Effector memory CD8-positive, alpha-beta T cell (primary cell): Measurements from ENCODE around the gene DNAJB2.

Experiments used
- ATAC-seq: fragments of 150-1000 bp; cut with Tn5 transposase; replicated peaks from 2 replicates; pipeline ENCODE4 v1.10.0; 2021; ENCODE audit warnings: mild to moderate bottlenecking, moderate library complexity
- DNase-seq, 3 experiments: peaks; one replicate each; pipeline ENCODE4 v3.0.0; 2021
- H3K27ac Mint-ChIP-seq, 2 donors: one replicate each; pipeline ENCODE4 v1.8.0; 2022; ENCODE audit warnings: mild to moderate bottlenecking in 2 of 2, mixed read lengths in 2 of 2, moderate library complexity in 2 of 2
- H3K27me3 Mint-ChIP-seq, 2 donors: one replicate each; pipeline ENCODE4 v1.8.0; 2022; ENCODE audit warnings: mixed read lengths in 2 of 2
- H3K36me3 Mint-ChIP-seq: one replicate; pipeline ENCODE4 v1.8.0; 2022; ENCODE audit warnings: mild to moderate bottlenecking, moderate library complexity, mixed read lengths; ENCODE audit not compliant: insufficient read depth
- H3K4me1 Mint-ChIP-seq, 2 donors: one replicate each; pipeline ENCODE4 v1.8.0; 2022; ENCODE audit warnings: low read depth in 2 of 2, mixed read lengths in 2 of 2
- H3K4me3 Mint-ChIP-seq, 2 donors: one replicate each; pipeline ENCODE4 v1.8.0; 2022; ENCODE audit warnings: mild to moderate bottlenecking in 2 of 2, mixed read lengths in 2 of 2, moderate library complexity in 2 of 2
- H3K9me3 Mint-ChIP-seq, 2 donors: one replicate each; pipeline ENCODE4 v1.8.0; 2022; ENCODE audit warnings: mixed read lengths in 2 of 2
- total RNA-seq, 9 experiments: gene quantifications; one replicate each; lab custom pipeline; 2026; lab: John Stamatoyannopoulos, UW

DNAJB2 gene
- total RNA-seq, result 37.4 to 123 (median 75.4) reads per million in 9 experiments

DNA sequence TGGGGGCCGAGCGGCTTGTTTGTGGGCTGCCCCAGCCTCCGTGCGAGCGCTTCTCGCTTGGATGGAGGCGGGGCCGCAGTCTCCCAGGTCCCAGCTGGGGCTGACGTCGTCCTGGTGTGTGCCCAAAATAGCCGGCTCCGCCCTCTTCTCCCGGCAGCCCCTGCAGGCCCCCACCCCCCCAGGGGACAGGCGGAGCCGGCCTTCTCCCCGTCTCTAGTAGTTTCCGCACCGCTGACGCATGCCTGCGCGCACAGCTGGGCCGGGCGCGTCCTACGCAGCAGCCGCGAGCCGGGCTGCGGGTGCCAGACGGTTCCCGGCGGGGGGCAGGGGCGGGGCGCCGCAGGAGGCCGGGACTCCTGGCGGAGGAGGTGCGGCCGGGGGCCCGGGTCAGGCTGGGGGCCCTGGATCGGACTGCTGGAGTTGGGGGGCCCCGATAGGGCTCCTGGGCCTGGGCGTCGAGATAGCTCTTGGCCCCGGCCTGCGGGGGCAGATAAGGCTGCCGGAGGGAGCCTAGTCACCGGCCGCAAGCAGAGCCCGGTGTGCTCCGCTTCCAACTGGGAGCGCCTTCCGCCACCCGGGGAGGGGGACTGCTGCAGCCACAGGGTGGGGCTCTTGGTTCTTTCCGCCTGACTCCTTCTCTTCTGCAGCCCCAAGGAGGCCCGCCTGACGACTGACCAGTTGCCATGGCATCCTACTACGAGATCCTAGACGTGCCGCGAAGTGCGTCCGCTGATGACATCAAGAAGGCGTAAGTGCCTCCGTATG is at the start of gene DNAJB2:
DNAJB2 (plus strand) TSS at position 216 of the 765 bp plus-strand sequence; CDS start at position 684, 468 bp downstream.
- ATAC-seq (peak; percentile 77), DNase-seq (peak; percentile 98 to 99 (median 99))
- peak within 1 kb of the TSS; percentile 83 to 84 for H3K4me3 Mint-ChIP-seq
- peaks cover 28 to 37% of the 10 kb centered on the region in 2 donors for H3K4me1 Mint-ChIP-seq
- H3K27me3 Mint-ChIP-seq, result no peaks in the 10 kb centered on the region
- peak within 1 kb of the TSS; percentile 98 to 99 for H3K27ac Mint-ChIP-seq
- H3K9me3 Mint-ChIP-seq, result no peaks in the 10 kb centered on the region
- H3K36me3 Mint-ChIP-seq, result peaks cover 62% of the 10 kb centered on the region

DNA sequence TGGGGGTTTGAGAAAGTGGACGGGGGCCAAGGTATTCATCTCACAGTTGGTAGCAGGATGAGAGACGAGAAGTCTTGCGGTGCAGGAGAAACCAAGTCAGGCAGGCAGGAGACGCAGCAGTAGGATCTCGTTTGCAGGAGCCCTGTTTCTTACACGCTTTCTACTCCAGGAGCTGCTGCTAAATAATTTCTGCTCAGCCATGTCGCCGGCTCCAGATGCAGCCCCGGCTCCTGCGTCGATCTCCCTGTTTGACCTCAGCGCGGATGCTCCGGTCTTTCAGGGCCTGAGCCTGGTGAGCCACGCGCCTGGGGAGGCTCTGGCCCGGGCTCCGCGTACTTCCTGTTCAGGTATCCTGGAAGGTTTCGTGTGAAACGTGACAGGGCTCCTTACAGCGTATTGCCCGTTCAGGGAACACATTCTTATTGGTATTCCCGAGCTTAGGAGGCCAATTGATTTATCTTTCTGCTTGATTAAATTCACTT is 49.1 kb upstream of the DNAJB2 start:
- Mint-ChIP-seq H3K4me3 (peak overlapping the region; percentile 98 to 99), H3K27ac (peak overlapping the region; percentile 96 to 97), H3K9me3 (no peaks in the 10 kb centered on the region), H3K36me3 (peaks cover 41% of the 10 kb centered on the region), H3K27me3 (no peaks in the 10 kb centered on the region), H3K4me1 (peaks cover 42 to 49% of the 10 kb centered on the region in 2 donors)
- DNase-seq (no peak), ATAC-seq (peak; percentile 5)

DNA sequence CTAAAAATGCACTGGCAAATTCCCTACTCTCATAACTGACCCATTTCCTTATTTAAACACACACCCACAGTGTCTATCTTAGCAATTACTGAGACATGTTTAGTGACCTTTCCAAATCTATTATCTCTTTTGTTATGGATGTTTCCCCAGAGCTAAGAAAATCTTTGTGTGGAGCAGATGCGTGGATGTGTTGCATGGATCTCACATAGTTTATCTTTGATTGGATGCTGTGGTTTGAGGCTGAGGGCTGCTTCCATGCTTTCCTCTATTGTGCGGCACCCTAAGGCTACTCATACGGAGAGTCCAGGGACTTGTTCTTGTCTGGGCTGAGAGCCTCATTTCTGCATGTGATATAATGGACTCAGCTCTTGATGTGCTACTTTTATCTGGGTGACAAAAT is 44.8 kb upstream of the DNAJB2 start:
- Mint-ChIP-seq H3K27ac (peak overlapping the region in 1 of 2 donors; percentile 70), H3K36me3 (peaks cover 44% of the 10 kb centered on the region), H3K4me3 (no peak overlapping the region), H3K27me3 (no peaks in the 10 kb centered on the region), H3K9me3 (no peaks in the 10 kb centered on the region), H3K4me1 (peaks cover 22 to 31% of the 10 kb centered on the region in 2 donors)
- DNase-seq (no peak), ATAC-seq (no peak)

DNA sequence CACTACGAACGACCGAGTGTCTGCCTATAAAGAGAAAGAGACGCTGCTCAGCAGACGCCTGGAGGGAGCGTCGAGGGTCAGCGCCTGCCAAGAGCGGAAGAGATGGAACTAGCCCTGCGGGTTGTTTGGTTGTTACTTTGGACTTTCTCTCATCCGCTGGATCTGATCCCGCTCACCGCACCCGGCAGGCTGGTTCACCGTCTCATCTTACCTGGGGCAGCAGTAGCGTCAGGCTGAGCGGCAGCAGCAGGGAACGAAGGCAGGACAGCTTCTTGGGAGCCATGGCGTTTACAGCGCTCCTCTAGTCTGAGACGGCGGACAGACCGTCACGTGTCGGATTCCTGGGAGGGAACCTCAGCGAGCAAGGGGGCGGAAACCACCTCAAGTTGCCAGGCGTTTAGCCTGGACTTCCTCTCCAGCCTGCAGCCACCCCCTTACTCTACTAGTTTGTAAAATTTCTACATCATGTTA is 35.8 kb upstream of the DNAJB2 start:
- Mint-ChIP-seq H3K27me3 (no peaks in the 10 kb centered on the region), H3K27ac (no peak overlapping the region), H3K4me1 (peaks cover 27 to 36% of the 10 kb centered on the region in 2 donors), H3K9me3 (no peaks in the 10 kb centered on the region), H3K4me3 (no peak overlapping the region), H3K36me3 (peaks cover 29% of the 10 kb centered on the region)
- no peak for DNase-seq
- ATAC-seq, result no peak

DNA sequence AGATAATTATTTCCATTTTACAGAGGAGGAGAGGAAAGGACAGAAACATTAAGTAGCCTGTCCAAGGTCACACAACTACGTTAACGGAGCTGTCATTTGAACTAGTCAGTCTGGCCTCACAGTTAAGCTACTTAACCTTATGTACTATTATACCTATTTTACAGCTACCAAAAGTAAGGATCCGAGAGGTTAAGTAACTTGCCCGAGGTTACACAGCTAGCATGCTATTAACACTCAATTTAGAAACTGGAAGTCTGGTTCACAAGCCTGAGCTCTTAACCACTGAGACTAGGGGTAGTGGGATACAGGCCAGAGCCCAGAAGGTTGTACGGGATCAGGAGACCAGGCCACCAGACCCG is 34.4 kb upstream of the DNAJB2 start:
- H3K27me3 Mint-ChIP-seq, result no peaks in the 10 kb centered on the region
- H3K27ac Mint-ChIP-seq, result peak overlapping the region; percentile 87 to 97
- H3K4me1 Mint-ChIP-seq, result peaks cover 42 to 49% of the 10 kb centered on the region in 2 donors
- H3K9me3 Mint-ChIP-seq, result no peaks in the 10 kb centered on the region
- peak overlapping the region; percentile 73 to 82 for H3K4me3 Mint-ChIP-seq
- H3K36me3 Mint-ChIP-seq, result peaks cover 40% of the 10 kb centered on the region
- no peak for DNase-seq
- ATAC-seq, result no peak

GRCh38 chr2:219245148-219245898 is 33.8 kb upstream of the DNAJB2 start, which contains the start of the genes GLB1L and STK16:
Gene GLB1L (minus strand): TSS chr2:219245444. CDS start chr2:219243573, 1,871 bp downstream.
Gene STK16 (plus strand): TSS chr2:219245479. CDS start chr2:219246000, 521 bp downstream.
- Mint-ChIP-seq H3K4me1 (peaks cover 47 to 54% of the 10 kb centered on the region in 2 donors), H3K27ac (peak within 1 kb of the TSS; percentile 87 to 97), H3K36me3 (peaks cover 45% of the 10 kb centered on the region), H3K27me3 (no peaks in the 10 kb centered on the region), H3K9me3 (no peaks in the 10 kb centered on the region), H3K4me3 (peak within 1 kb of the TSS; percentile 73 to 82)
- DNase-seq (peak; percentile 85 to 87 (median 86)), ATAC-seq (peak; percentile 62)

DNA sequence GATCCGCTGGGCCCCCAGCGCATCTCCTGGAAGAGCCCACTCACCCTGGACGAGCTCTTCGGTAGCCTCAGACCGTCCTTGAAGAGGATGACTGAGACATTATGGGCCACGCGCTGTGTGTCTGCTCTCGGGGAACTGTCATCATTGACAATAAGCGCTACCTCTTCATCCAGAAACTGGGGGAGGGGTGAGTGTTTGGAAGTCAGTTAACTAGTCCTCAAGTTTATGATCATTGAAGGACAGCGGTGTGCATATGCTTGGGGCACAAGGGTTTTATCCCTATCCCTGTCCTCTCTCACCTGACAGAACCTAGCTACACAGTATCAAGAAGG is 33.3 kb upstream of the DNAJB2 start:
- H3K36me3 Mint-ChIP-seq, result peaks cover 51% of the 10 kb centered on the region
- H3K27ac Mint-ChIP-seq, result peak overlapping the region; percentile 87 to 97
- DNase-seq (no peak), ATAC-seq (no peak)
- peaks cover 52 to 60% of the 10 kb centered on the region in 2 donors for H3K4me1 Mint-ChIP-seq
- peak overlapping the region; percentile 73 to 82 for H3K4me3 Mint-ChIP-seq
- H3K27me3 Mint-ChIP-seq, result no peaks in the 10 kb centered on the region
- no peaks in the 10 kb centered on the region for H3K9me3 Mint-ChIP-seq

GRCh38 chr2:219246559-219246958 is 32.6 kb upstream of the DNAJB2 start:
- no peaks in the 10 kb centered on the region for H3K27me3 Mint-ChIP-seq
- peak overlapping the region; percentile 87 to 91 for H3K27ac Mint-ChIP-seq
- no peaks in the 10 kb centered on the region for H3K9me3 Mint-ChIP-seq
- peak overlapping the region; percentile 73 to 82 for H3K4me3 Mint-ChIP-seq
- no peak for ATAC-seq
- H3K36me3 Mint-ChIP-seq, result peaks cover 56% of the 10 kb centered on the region
- no peak for DNase-seq
- peaks cover 59 to 67% of the 10 kb centered on the region in 2 donors for H3K4me1 Mint-ChIP-seq

GRCh38 chr2:219247678-219248642 is 31.2 kb upstream of the DNAJB2 start:
- Mint-ChIP-seq H3K27me3 (no peaks in the 10 kb centered on the region), H3K36me3 (peaks cover 70% of the 10 kb centered on the region), H3K9me3 (no peaks in the 10 kb centered on the region), H3K27ac (peak overlapping the region; percentile 87 to 91), H3K4me1 (peaks cover 71 to 81% of the 10 kb centered on the region in 2 donors), H3K4me3 (peak overlapping the region; percentile 73 to 82)
- ATAC-seq, result peak; percentile 75
- DNase-seq, result peak; percentile 60 to 65 (median 65)

- Mint-ChIP-seq H3K27me3 (no peaks in the 10 kb centered on the region), H3K27ac (peak overlapping the region; percentile 87 to 89), H3K36me3 (peaks cover 79% of the 10 kb centered on the region)
These were observed 30.3 kb upstream of the DNAJB2 start for GRCh38 chr2:219248845-219249202.

DNA sequence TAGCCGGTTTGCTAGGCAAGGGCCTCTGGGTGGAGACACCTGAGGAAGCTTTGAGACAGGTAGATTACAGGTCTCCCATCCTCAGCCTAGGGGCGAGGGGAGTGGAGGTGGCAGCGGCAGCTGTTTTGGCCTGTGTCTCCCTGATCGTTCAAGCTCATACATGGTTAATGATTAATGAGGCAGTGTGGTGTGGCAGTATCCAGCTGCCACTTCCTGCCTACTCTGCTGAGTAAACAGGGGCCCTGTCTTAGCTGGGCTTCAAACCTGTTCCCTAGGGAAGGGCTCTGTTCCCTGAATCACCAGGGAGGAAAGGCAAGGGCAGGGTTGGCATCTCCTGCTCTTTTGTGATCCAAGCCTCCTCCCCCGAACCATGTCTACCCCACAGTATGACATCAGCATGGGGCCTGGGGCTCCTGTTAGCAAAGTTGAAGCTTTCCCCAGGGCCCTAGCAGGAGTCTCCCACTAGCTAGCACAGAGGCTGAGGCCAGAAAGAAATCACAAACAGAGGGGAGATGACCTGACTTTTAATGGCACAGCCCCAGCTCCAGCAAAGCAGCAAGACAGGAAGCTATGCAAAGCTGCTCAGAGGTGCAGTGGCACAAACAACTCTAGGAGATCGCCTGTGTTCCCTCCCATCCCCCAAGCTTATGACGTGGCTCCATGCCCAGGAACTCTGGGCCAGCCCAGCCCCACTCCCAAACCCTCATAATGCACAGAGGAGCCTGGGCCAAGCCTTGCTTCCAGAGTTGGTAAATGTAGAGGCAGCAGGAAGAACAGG is 29.8 kb upstream of the DNAJB2 start:
- Mint-ChIP-seq H3K27me3 (no peaks in the 10 kb centered on the region), H3K4me3 (peak overlapping the region; percentile 73 to 82), H3K36me3 (peaks cover 82% of the 10 kb centered on the region), H3K9me3 (no peaks in the 10 kb centered on the region), H3K27ac (peak overlapping the region; percentile 87 to 89), H3K4me1 (peaks cover 72 to 80% of the 10 kb centered on the region in 2 donors)
- peak; percentile 37 to 51 (median 45) for DNase-seq
- ATAC-seq, result peak; percentile 7

More at GRCh38 chr2:219248845-219249202, 30.3 kb upstream of the DNAJB2 start:
- H3K4me3 Mint-ChIP-seq, result peak overlapping the region; percentile 73 to 82
- H3K4me1 Mint-ChIP-seq, result peaks cover 72 to 80% of the 10 kb centered on the region in 2 donors
- DNase-seq (no peak), ATAC-seq (no peak)
- H3K9me3 Mint-ChIP-seq, result no peaks in the 10 kb centered on the region
